ENCODE results near the gene WDR37.

The WDR37 gene

GRCh38 chr10:1172256-1172984 is 116.2 kb downstream of the WDR37 start:
- no peak for DNase-seq

- DNase-seq, result no peak
Observed at GRCh38 chr10:1173091-1173490, 116.9 kb downstream of the WDR37 start.

- no peak for DNase-seq
Observed at GRCh38 chr10:1174022-1174421, 117.8 kb downstream of the WDR37 start.

- DNase-seq, result no peak
Observed at GRCh38 chr10:1175956-1176565, 119.9 kb downstream of the WDR37 start.

- no peak for DNase-seq
Observed at GRCh38 chr10:1177936-1178335, 121.8 kb downstream of the WDR37 start.

- DNase-seq, result no peak
Observed at GRCh38 chr10:1178506-1178905, 122.3 kb downstream of the WDR37 start.

GRCh38 chr10:1179346-1180070 is 123.3 kb downstream of the WDR37 start:
- DNase-seq, result no peak

- no peak for DNase-seq
Observed at GRCh38 chr10:1180071-1180730, 124.0 kb downstream of the WDR37 start.

GRCh38 chr10:1180836-1181235 is 124.7 kb downstream of the WDR37 start:
- no peak for DNase-seq

All from activated effector memory CD4-positive, alpha-beta T cell treated with Interleukin-2 at 50 U/mL for 16 hours (primary cell).